Measurements from ENCODE around the gene EVA1A. TPM values are rescaled to one million over a fixed set of nuclear protein-coding genes. Genes with fewer than 3 reads are reported as not detected.

Gene EVA1A
- total RNA-seq, 1 experiment from 2014 or later = 0.68 TPM

DNA sequence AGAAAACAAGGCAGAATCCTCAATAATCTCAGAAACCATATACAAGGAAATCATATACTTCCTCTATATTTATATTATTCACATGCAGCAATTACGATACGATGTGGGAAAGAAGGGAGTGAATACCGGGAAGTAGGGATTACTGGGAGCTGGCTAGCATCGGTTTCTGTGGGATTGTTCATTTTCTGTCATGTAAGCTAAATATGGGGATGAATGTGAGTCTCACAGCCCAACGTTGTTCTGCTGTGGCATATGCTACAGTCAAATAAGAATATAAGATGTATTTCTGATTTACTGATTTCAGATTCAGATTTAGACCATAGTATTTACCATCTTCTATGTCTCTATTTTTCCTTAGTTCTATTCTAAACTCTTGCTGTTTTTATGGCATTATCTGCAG is 113.6 kb downstream of the EVA1A start:
- Mint-ChIP-seq H3K9me3 (peaks cover 17% of the 10 kb centered on the region in 2 experiments), H3K27ac (no peak overlapping the region), H3K4me3 (no peak overlapping the region), H3K4me1 (no peaks in the 10 kb centered on the region), H3K36me3 (ENCODE audit: insufficient read depth in 1 of 3, low read depth in 3 of 3) (peaks cover 6 to 19% (median 6%) of the 10 kb centered on the region in 3 experiments; a peak in 6 of 7 replicates), H3K27me3 (ENCODE audit: low read depth) (no peaks in the 10 kb centered on the region)
- no peak overlapping the region for H3K4ac ChIP-seq (ENCODE audit: low read depth, low read length)
- no peak overlapping the region for H3K14ac ChIP-seq (ENCODE audit: insufficient read depth, low read length)
- no peaks in the 10 kb centered on the region for H3K23me2 ChIP-seq (ENCODE audit: insufficient read length, low read depth, low read length, poor library complexity, severe bottlenecking)
- no peak overlapping the region for H3T11ph ChIP-seq (ENCODE audit: low read length)
- no peaks in the 10 kb centered on the region for H4K20me1 ChIP-seq (ENCODE audit: control insufficient read depth, insufficient read depth, insufficient read length)
- H3K79me2 ChIP-seq (ENCODE audit: insufficient read depth, low read length) = no peaks in the 10 kb centered on the region
- H2AFZ ChIP-seq (ENCODE audit: low read length) = no peak overlapping the region
- H3K56ac ChIP-seq (ENCODE audit: insufficient read length, low read depth, low read length) = no peak overlapping the region
- H3K9me3 ChIP-seq (ENCODE audit: control insufficient read depth, low read depth, low read length) = no peaks in the 10 kb centered on the region
- H3K9ac ChIP-seq (ENCODE audit: extremely low read depth, insufficient read length, low read length) = no peak overlapping the region
- no peaks in the 10 kb centered on the region for H3K4me1 ChIP-seq (ENCODE audit: insufficient read depth, low read length)
- H4K91ac ChIP-seq (ENCODE audit: insufficient read length, low read depth, low read length) = no peak overlapping the region
- H4K5ac ChIP-seq (ENCODE audit: insufficient read length, low read depth, low read length) = no peak overlapping the region
- no peaks in the 10 kb centered on the region for H3K79me1 ChIP-seq (ENCODE audit: insufficient read depth, low read depth, low read length, poor library complexity, severe bottlenecking)
- no peak overlapping the region for H2BK5ac ChIP-seq (ENCODE audit: insufficient read length, low read length)
- no peak overlapping the region for H2BK20ac ChIP-seq (ENCODE audit: low read depth, low read length, poor library complexity, severe bottlenecking)
- no peak overlapping the region for H2BK120ac ChIP-seq (ENCODE audit: low read depth, low read length, poor library complexity, severe bottlenecking)
- no peak overlapping the region for H3K27ac ChIP-seq (ENCODE audit: insufficient read length, low read depth, low read length)
- no peak overlapping the region for H2BK15ac ChIP-seq (ENCODE audit: low read depth, low read length)
- WGBS (ENCODE audit: extremely low coverage, insufficient read length, low lambda C conversion rate) = no CpG with 5 or more reads among the region's 5 CpGs
- no peak overlapping the region for H3K4me2 ChIP-seq (ENCODE audit: insufficient read depth, insufficient read length, low read length)
- no peaks in the 10 kb centered on the region for H3K27me3 ChIP-seq (ENCODE audit: insufficient read depth, low read length)
- no peak overlapping the region for H2BK12ac ChIP-seq (ENCODE audit: insufficient read length, low read depth, low read length)
- no peak overlapping the region for H3K18ac ChIP-seq (ENCODE audit: insufficient read length, low read depth, low read length)
- no peak overlapping the region for H4K8ac ChIP-seq (replicated peaks; ENCODE audit: insufficient read length, low read depth, low read length)
- H3K23ac ChIP-seq (ENCODE audit: insufficient read length, low read depth, low read length) = no peak overlapping the region
- TF ChIP-seq, protein P1, sequence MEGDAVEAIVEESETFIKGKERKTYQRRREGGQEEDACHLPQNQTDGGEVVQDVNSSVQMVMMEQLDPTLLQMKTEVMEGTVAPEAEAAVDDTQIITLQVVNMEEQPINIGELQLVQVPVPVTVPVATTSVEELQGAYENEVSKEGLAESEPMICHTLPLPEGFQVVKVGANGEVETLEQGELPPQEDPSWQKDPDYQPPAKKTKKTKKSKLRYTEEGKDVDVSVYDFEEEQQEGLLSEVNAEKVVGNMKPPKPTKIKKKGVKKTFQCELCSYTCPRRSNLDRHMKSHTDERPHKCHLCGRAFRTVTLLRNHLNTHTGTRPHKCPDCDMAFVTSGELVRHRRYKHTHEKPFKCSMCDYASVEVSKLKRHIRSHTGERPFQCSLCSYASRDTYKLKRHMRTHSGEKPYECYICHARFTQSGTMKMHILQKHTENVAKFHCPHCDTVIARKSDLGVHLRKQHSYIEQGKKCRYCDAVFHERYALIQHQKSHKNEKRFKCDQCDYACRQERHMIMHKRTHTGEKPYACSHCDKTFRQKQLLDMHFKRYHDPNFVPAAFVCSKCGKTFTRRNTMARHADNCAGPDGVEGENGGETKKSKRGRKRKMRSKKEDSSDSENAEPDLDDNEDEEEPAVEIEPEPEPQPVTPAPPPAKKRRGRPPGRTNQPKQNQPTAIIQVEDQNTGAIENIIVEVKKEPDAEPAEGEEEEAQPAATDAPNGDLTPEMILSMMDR (conservative IDR thresholded peaks at IDR 0.05) = no peak
- no peak overlapping the region for H2AK5ac ChIP-seq (ENCODE audit: insufficient read length, low read length)
- no peak for DNase-seq

Other genes starting within 250 kb of the EVA1A start
- 70.0 and 73.0 TPM in 2 replicates for gene MRPL19, start 85.8 kb upstream of the EVA1A start, total RNA-seq (2021)
- gene GCFC2, start 150.0 kb upstream of the EVA1A start, total RNA-seq (2021) = 17.1 and 18.3 TPM in 2 replicates

Measured in H9 (cell line).